HEK293 (cell line): Measurements from ENCODE around the gene AKAP17A.

Experiments
- BCL11A ChIP-seq: fragments of 450-650 bp; formaldehyde crosslinking; IDR thresholded peaks from 2 replicates; pipeline ENCODE4 v1.5.1; 2016; ENCODE audit warnings: low read depth, missing biosample characterization, missing genetic modification characterization
- CTCF ChIP-seq: fragments of 450-650 bp; formaldehyde crosslinking; IDR thresholded peaks from 2 replicates; pipeline ENCODE4 v1.5.1; 2016; ENCODE audit warnings: missing biosample characterization, missing genetic modification characterization
- MZF1 ChIP-seq: fragments of 450-650 bp; formaldehyde crosslinking; IDR thresholded peaks from 2 replicates; pipeline ENCODE4 v1.5.1; 2017; ENCODE audit warnings: missing biosample characterization, missing genetic modification characterization, borderline replicate concordance
- ZBTB7A ChIP-seq: fragments of 450-650 bp; formaldehyde crosslinking; IDR thresholded peaks from 2 replicates; pipeline ENCODE4 v1.5.1; 2016; ENCODE audit warnings: low read depth, missing biosample characterization, missing genetic modification characterization
- ZNF23 ChIP-seq: fragments of 450-650 bp; formaldehyde crosslinking; IDR thresholded peaks from 2 replicates; pipeline ENCODE4 v1.5.1; 2016; ENCODE audit warnings: missing biosample characterization, missing genetic modification characterization, borderline replicate concordance
- ZNF24 ChIP-seq: fragments of 450-650 bp; formaldehyde crosslinking; IDR thresholded peaks from 2 replicates; pipeline ENCODE4 v1.5.1; 2016; ENCODE audit warnings: missing biosample characterization, missing genetic modification characterization
- ZNF292 ChIP-seq: fragments of 450-650 bp; formaldehyde crosslinking; IDR thresholded peaks from 2 replicates; pipeline ENCODE4 v1.5.1; 2016; ENCODE audit warnings: low read depth, missing biosample characterization, missing genetic modification characterization, borderline replicate concordance
- ZNF449 ChIP-seq: fragments of 450-650 bp; formaldehyde crosslinking; IDR thresholded peaks from 2 replicates; pipeline ENCODE4 v1.5.1; 2017; ENCODE audit warnings: missing biosample characterization, mild to moderate bottlenecking, missing genetic modification characterization, moderate library complexity

- no peak for TF ChIP-seq ZNF292 (tag by site-specific recombination)
- no peak for TF ChIP-seq CTCF (tag by site-specific recombination)
- TF ChIP-seq ZNF449 (tag by site-specific recombination): no peak
- no peak for TF ChIP-seq BCL11A
- no peak for TF ChIP-seq ZNF24
- no peak for TF ChIP-seq ZNF23 (tag by site-specific recombination)
- no peak for TF ChIP-seq ZBTB7A (tag by site-specific recombination)
- TF ChIP-seq MZF1 (tag by site-specific recombination): no peak
Measured at GRCh38 chrX:1618689-1619088, 27.3 kb downstream of the AKAP17A start.
